Adipocyte (in vitro differentiated cells): ENCODE data around the gene KIAA1143.

Source experiments
- DNase-seq: peaks from one replicate; pipeline ENCODE4 v3.0.0-alpha.2; 2015; ENCODE audit warnings: low read depth
- H3K27me3 ChIP-seq: replicated peaks from 2 replicates; pipeline ENCODE4 v1.7.0; 2013; ENCODE audit warnings: mild to moderate bottlenecking, low read length, moderate library complexity; ENCODE audit not compliant: control insufficient read depth, insufficient read depth
- H3K36me3 ChIP-seq: 2 replicates; pipeline ENCODE4 v1.7.0; 2013; ENCODE audit warnings: low read length, mild to moderate bottlenecking, moderate library complexity; ENCODE audit not compliant: control insufficient read depth, insufficient read depth, severe bottlenecking
- H3K4me1 ChIP-seq: 2 replicates; pipeline ENCODE4 v1.7.0; 2013; ENCODE audit warnings: mild to moderate bottlenecking, low read length, moderate library complexity; ENCODE audit not compliant: control insufficient read depth, insufficient read depth
- H3K4me3 ChIP-seq: 2 replicates; pipeline ENCODE4 v1.7.0; 2013; ENCODE audit warnings: mild to moderate bottlenecking, low read length, moderate library complexity
- H3K9ac ChIP-seq: 2 replicates; pipeline ENCODE4 v1.7.0; 2013; ENCODE audit warnings: mild to moderate bottlenecking, low read length, moderate library complexity
- H3K9me3 ChIP-seq: 2 replicates; pipeline ENCODE4 v1.7.0; 2013; ENCODE audit warnings: mild to moderate bottlenecking, low read length, moderate library complexity; ENCODE audit not compliant: control insufficient read depth

The KIAA1143 gene

GRCh38 chr3:44761101-44761423, 357 bp downstream of the KIAA1143 start:
- Histone ChIP-seq H3K9ac (peak overlapping the region; percentile 95), H3K27me3 (no peaks in the 10 kb centered on the region), H3K36me3 (peaks cover 19% of the 10 kb centered on the region), H3K4me3 (peak overlapping the region; percentile 99), H3K4me1 (peaks cover 11% of the 10 kb centered on the region), H3K9me3 (peaks cover 6% of the 10 kb centered on the region)
- peak; percentile 5 for DNase-seq

- H3K4me1 ChIP-seq: no peaks in the 10 kb centered on the region
- no peak overlapping the region for H3K9ac ChIP-seq
- H3K36me3 ChIP-seq: peaks cover 58% of the 10 kb centered on the region
- peak overlapping the region; percentile 87 for H3K4me3 ChIP-seq
- no peaks in the 10 kb centered on the region for H3K27me3 ChIP-seq
- H3K9me3 ChIP-seq: peaks cover 96% of the 10 kb centered on the region
- DNase-seq: no peak
These were observed 26.7 kb downstream of the KIAA1143 start for GRCh38 chr3:44734646-44735168.

GRCh38 chr3:44729384-44729910, 32.0 kb downstream of the KIAA1143 start, which contains the start of gene ZNF501:
Gene ZNF501, plus strand, starts transcription at chr3:44729635. Its CDS starts 4,787 bp downstream, at chr3:44734422.
- H3K9ac ChIP-seq: peak within 1 kb of the TSS; percentile 84
- H3K27me3 ChIP-seq: no peaks in the 10 kb centered on the region
- peak within 1 kb of the TSS; percentile 87 for H3K4me3 ChIP-seq
- peaks cover 98% of the 10 kb centered on the region for H3K9me3 ChIP-seq
- peak; percentile 89 for DNase-seq
- peaks cover 39% of the 10 kb centered on the region for H3K36me3 ChIP-seq
- no peaks in the 10 kb centered on the region for H3K4me1 ChIP-seq

GRCh38 chr3:44722103-44722401, 39.4 kb downstream of the KIAA1143 start:
- DNase-seq: no peak
- H3K9ac ChIP-seq: no peak overlapping the region
- peak overlapping the region; percentile 64 for H3K4me3 ChIP-seq
- H3K27me3 ChIP-seq: no peaks in the 10 kb centered on the region
- H3K9me3 ChIP-seq: peaks cover 99% of the 10 kb centered on the region
- H3K36me3 ChIP-seq: peaks cover 59% of the 10 kb centered on the region
- no peaks in the 10 kb centered on the region for H3K4me1 ChIP-seq

- DNase-seq: no peak
- Histone ChIP-seq H3K9ac (no peak overlapping the region), H3K36me3 (peaks cover 61% of the 10 kb centered on the region), H3K9me3 (peaks cover 100% of the 10 kb centered on the region), H3K4me1 (no peaks in the 10 kb centered on the region), H3K27me3 (no peaks in the 10 kb centered on the region), H3K4me3 (peak overlapping the region; percentile 64)
These were observed 40.0 kb downstream of the KIAA1143 start for GRCh38 chr3:44721231-44722102.

GRCh38 chr3:44712455-44713075, 48.9 kb downstream of the KIAA1143 start, which contains the start of gene ZNF502:
Gene ZNF502, plus strand, starts transcription at chr3:44712660. Its CDS starts 7,602 bp downstream, at chr3:44720262.
- Histone ChIP-seq H3K9me3 (peaks cover 51% of the 10 kb centered on the region), H3K27me3 (no peaks in the 10 kb centered on the region), H3K36me3 (peaks cover 11% of the 10 kb centered on the region), H3K9ac (peak within 1 kb of the TSS; percentile 89), H3K4me1 (peaks cover 7% of the 10 kb centered on the region), H3K4me3 (peak within 1 kb of the TSS; percentile 90)
- DNase-seq: peak; percentile 90
